Measurements from ENCODE around the gene EFNB1. TPM values are rescaled to one million over a fixed set of nuclear protein-coding genes. Genes with fewer than 3 reads are reported as not detected.

Gene EFNB1
- total RNA-seq, 2 donors from 2014 or later = 23.7 to 42.4 TPM

DNA sequence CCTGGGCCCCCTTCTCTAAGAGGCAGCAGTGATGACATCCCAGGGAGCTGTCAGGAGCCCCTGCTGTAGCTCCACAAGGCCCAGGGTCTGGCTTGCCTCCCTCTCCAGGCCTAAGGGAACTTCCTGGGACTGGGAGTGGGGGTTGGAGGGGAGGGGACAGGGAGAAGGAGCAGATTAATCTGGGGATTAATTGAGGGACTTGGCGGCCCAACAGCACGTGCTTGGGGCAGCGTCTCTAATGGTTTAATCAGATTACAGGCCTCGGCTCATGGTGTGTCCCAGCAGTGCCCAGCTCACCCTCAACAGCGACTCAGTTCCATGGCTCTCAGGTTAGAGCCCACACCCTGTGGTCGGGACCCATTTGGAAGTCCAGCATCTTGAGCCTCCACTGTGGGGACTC lies 47.9 kb downstream of the EFNB1 start:
- H3K36me3 ChIP-seq = no peaks in the 10 kb centered on the region
- no peak overlapping the region for H3K4me3 ChIP-seq
- TF ChIP-seq, protein P1, sequence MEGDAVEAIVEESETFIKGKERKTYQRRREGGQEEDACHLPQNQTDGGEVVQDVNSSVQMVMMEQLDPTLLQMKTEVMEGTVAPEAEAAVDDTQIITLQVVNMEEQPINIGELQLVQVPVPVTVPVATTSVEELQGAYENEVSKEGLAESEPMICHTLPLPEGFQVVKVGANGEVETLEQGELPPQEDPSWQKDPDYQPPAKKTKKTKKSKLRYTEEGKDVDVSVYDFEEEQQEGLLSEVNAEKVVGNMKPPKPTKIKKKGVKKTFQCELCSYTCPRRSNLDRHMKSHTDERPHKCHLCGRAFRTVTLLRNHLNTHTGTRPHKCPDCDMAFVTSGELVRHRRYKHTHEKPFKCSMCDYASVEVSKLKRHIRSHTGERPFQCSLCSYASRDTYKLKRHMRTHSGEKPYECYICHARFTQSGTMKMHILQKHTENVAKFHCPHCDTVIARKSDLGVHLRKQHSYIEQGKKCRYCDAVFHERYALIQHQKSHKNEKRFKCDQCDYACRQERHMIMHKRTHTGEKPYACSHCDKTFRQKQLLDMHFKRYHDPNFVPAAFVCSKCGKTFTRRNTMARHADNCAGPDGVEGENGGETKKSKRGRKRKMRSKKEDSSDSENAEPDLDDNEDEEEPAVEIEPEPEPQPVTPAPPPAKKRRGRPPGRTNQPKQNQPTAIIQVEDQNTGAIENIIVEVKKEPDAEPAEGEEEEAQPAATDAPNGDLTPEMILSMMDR (IDR thresholded peaks at IDR 0.05) = no peak
- no peaks in the 10 kb centered on the region for H3K27me3 ChIP-seq
- DNase-seq (ENCODE audit: low spot score) = no peak
- H3K27ac ChIP-seq = no peak overlapping the region
- H3K9me3 ChIP-seq = no peaks in the 10 kb centered on the region
- H3K4me1 ChIP-seq = no peaks in the 10 kb centered on the region

DNA sequence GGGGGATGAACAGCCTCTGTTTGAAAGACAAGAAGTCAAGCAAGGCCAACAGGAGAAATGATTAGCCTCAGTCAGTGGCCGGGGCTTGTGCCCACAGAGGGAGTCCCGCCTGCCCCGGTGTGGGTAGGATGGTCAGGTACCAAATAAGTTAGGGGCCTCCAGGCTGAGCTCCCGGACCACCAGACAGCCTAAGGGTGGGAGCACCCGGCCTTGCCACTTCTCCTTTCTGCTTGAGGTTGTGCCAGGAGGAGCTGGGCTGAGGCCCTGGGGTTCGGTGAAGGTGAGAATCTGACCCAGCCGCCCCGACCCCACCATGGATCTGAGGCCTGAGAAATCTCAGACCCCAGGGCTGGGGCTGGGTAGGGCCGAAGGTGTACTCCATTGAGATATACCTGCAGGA lies 48.8 kb downstream of the EFNB1 start:
- DNase-seq (ENCODE audit: low spot score) = no peak
- H3K4me1 ChIP-seq = no peaks in the 10 kb centered on the region
- H3K27me3 ChIP-seq = no peaks in the 10 kb centered on the region
- no peaks in the 10 kb centered on the region for H3K36me3 ChIP-seq
- TF ChIP-seq, protein P1 (IDR thresholded peaks at IDR 0.05) = no peak
- no peak overlapping the region for H3K27ac ChIP-seq
- H3K9me3 ChIP-seq = no peaks in the 10 kb centered on the region
- H3K4me3 ChIP-seq = no peak overlapping the region

DNA sequence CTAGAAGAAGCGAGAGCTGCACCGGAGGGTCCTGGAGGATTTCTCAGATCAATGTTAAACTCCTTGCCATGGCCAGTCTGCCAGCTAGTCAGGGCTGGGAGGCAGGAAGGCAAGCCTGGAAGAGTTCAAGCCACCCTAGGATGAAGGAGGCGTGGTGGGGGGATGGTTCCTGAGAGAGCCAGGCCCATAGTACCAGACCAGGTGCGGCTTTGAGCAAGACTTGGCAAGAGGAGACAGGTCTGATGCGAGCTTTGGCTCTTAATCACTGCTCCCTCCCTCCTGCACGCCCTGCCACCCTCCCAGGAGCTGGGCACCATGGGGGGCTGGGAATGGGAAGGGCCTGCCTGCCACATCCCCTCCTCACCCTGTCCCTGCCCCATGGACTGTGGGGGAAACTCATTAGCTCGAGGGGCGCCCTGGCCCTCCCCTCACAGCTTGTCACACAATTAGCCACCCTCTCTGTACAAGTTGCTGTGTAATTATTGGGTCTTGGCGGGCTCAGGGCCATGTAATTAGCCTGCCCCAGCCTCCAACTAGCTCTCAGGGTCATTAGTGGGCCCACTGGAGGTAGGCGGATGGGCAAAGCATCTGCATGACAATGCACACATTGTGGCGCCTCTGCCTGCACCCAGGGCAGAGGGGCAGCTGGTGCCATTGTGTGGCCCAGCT lies 50.3 kb downstream of the EFNB1 start:
- H3K27me3 ChIP-seq = no peaks in the 10 kb centered on the region
- H3K27ac ChIP-seq = no peak overlapping the region
- TF ChIP-seq, protein P1 (IDR thresholded peaks at IDR 0.05) = no peak
- no peak for DNase-seq (ENCODE audit: low spot score)
- H3K4me3 ChIP-seq = no peak overlapping the region
- H3K9me3 ChIP-seq = no peaks in the 10 kb centered on the region
- H3K4me1 ChIP-seq = no peaks in the 10 kb centered on the region
- H3K36me3 ChIP-seq = no peaks in the 10 kb centered on the region

DNA sequence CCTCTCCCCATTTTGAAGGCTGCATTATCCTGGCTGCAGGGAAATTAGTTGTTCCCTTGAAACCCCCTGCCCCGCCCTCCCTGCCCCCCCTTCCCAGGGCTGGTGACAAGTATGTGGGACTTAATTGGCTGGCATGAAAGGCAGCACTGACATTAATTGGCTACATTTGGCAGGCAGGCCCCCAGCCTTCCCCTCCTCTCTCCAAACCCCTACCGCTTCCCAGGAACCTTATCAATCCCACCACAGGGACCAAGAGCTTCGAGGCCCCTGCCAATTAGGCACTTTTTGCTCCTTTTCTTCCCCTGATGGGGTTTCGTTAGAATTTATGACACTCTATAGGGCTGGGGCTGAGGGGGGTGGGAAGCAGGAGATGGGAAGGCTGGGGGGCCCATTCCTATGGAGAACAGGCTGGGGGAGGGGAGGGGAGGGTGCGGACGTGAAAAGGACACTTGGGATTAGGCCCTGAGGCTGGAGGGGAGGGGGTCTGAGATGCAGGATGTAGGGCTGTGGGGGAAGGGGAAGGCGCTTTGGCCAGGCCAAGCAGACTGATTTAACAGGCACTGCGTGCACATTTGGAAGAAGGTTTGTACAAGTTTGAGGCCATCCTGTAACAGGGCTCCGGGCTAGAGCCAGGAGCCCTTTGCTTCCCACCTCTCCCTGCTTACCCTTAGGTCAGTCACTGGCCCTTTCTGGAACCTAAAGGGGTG lies 52.2 kb downstream of the EFNB1 start:
- no peak overlapping the region for H3K4me3 ChIP-seq
- no peaks in the 10 kb centered on the region for H3K36me3 ChIP-seq
- TF ChIP-seq, protein P1 (IDR thresholded peaks at IDR 0.05) = no peak
- DNase-seq (ENCODE audit: low spot score) = no peak
- no peaks in the 10 kb centered on the region for H3K9me3 ChIP-seq
- no peaks in the 10 kb centered on the region for H3K4me1 ChIP-seq
- H3K27ac ChIP-seq = no peak overlapping the region
- H3K27me3 ChIP-seq = no peaks in the 10 kb centered on the region

DNA sequence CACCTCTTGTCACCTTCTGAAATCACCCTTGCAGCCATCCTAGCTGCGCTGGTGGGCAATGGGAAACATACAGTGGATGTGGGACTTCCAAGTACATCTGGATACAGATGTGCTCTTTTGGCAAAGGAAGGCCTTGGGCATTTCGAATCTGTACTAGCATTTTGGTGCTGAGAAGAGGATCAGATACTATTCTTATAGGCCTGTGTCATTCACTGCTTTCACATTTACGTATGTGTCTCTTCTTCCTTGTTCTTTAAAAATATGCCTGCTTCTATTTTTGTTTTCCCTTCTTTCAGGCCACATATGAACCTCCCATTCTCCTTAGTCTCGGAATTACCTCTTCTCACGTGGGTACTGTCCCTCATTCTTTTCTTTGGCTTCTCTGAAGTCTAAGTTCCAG lies 53.1 kb downstream of the EFNB1 start:
- no peaks in the 10 kb centered on the region for H3K4me1 ChIP-seq
- TF ChIP-seq, protein P1 (IDR thresholded peaks at IDR 0.05) = no peak
- H3K4me3 ChIP-seq = no peak overlapping the region
- no peaks in the 10 kb centered on the region for H3K27me3 ChIP-seq
- no peak overlapping the region for H3K27ac ChIP-seq
- no peaks in the 10 kb centered on the region for H3K36me3 ChIP-seq
- DNase-seq (ENCODE audit: low spot score) = no peak
- no peaks in the 10 kb centered on the region for H3K9me3 ChIP-seq
